ENCODE results near the gene UBE2E2.

Gene UBE2E2

DNA sequence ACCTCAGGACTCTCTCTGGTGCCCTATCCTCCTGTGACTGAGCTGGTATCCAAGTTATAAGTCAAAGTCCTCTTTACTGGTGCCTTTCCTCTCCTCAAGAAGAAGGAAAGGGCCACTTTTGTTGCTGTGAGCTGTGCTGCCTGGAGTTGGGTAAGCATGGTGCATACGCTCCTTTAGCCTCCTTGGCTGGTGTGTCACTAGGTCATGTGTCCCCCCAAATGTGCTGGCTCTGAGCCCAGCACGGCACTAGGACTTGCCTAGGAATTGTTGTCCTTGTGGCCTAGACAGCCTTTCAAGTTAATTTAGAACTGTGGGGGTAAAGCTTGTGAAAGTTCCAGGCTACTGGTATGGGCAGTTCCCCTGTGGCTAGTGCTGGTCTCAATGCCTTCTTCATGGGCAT is 113.8 kb downstream of the UBE2E2 start:
- TF ChIP-seq, protein P1, sequence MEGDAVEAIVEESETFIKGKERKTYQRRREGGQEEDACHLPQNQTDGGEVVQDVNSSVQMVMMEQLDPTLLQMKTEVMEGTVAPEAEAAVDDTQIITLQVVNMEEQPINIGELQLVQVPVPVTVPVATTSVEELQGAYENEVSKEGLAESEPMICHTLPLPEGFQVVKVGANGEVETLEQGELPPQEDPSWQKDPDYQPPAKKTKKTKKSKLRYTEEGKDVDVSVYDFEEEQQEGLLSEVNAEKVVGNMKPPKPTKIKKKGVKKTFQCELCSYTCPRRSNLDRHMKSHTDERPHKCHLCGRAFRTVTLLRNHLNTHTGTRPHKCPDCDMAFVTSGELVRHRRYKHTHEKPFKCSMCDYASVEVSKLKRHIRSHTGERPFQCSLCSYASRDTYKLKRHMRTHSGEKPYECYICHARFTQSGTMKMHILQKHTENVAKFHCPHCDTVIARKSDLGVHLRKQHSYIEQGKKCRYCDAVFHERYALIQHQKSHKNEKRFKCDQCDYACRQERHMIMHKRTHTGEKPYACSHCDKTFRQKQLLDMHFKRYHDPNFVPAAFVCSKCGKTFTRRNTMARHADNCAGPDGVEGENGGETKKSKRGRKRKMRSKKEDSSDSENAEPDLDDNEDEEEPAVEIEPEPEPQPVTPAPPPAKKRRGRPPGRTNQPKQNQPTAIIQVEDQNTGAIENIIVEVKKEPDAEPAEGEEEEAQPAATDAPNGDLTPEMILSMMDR (IDR thresholded peaks at IDR 0.05; ENCODE audit: borderline replicate concordance, insufficient read depth, low read depth, low read length), result no peak
- no peak overlapping the region for H3K4me3 ChIP-seq (ENCODE audit: low read depth, low read length)

- H3K4me3 ChIP-seq (ENCODE audit: low read depth, low read length), result no peak overlapping the region
- TF ChIP-seq, protein P1 (IDR thresholded peaks at IDR 0.05; ENCODE audit: borderline replicate concordance, insufficient read depth, low read depth, low read length), result no peak
Measured at GRCh38 chr3:23319366-23320312, 116.5 kb downstream of the UBE2E2 start.

DNA sequence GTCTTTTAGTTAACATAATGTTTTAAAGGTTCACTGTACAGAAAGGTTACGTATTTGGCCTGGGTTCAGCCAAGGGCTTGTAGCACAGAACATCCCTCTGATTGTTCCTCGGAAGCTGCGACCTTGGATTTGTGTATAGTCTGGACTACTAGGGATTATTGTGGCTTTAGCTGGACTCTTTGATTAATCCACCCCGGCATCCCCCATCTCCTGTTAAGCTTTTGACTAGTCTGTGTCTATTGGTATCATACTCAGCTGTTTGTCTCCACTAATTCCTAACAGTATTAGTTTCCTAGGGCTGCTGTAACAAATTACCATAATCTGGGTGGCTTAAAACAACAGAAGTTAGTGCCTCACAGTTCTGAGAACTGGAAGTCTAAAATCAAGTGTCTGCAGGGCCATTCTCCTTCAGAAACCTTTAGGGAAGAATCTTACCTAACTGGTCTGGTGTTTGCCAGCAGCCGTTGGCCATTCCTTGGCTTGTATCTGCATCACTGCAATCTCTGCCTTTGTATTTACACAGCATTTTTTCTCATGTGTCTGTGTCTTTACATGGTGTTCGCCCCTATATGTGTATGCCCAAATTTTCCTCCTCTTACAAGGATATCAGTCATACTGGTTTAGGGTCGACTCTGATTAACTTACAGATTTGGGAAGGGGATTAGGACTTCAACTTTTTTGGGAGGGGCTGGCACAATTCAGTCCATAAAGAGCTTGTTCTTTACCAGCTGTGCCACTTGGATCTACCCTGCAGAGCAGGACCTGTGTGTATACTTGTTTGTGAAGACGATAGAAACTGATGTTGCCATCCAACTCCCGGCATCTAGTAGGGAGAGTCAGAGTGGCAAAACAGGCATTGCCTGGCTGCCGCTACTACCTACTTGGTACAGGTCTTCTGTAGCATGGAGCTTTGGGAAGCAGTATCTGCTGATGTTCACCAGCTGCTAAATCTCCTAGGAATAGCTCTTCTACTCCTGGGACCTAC is 117.8 kb downstream of the UBE2E2 start:
- H3K4me3 ChIP-seq (ENCODE audit: low read depth, low read length), result no peak overlapping the region
- TF ChIP-seq, protein P1 (IDR thresholded peaks at IDR 0.05; ENCODE audit: borderline replicate concordance, insufficient read depth, low read depth, low read length), result no peak

DNA sequence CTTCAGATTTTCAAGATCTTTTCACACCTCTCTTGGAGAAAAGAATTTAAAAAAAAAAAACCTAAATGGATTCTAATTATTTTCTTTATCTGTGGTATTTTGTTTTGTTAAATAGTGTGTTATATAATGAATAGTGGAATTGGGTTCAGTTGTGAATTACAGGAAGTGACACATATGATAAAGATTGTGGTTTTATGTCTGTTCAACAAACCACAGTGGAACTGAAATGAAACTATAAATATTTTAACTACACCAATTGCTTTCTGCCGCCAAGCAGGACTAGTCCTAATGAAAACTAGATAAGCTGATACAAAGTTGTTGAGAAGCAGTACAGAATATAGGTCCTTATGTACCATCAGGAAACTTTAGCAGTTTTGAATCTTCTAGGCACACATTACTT is 121.6 kb downstream of the UBE2E2 start:
- H3K4me3 ChIP-seq (ENCODE audit: low read depth, low read length), result no peak overlapping the region
- TF ChIP-seq, protein P1 (IDR thresholded peaks at IDR 0.05; ENCODE audit: borderline replicate concordance, insufficient read depth, low read depth, low read length), result no peak

DNA sequence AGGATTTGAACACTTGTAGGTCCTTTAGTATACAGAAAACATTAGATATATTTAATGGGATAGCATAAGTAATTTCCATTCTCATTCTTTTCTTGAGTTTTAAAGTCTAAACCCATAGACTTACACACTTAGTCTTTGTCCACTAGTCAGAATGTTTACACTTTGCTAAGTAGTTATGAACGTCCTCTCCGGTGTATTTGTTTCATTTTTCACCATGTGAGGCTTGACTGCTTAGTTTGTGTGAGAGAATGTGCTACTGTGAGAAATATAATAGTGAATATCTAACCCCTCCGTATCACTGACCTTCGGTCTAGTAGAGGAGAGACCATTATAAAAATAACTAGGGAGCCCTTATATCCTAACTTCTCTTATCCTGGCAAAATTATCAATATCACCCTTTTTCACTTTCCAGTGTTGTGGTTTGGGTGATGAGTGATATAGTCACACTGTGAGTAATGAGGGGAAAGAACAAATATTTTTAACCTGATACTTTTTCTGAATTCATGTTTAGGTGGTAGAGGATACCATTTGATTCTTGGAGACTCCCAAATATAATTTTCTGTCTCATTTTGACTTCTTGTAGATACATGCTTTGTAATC is 122.4 kb downstream of the UBE2E2 start:
- H3K4me3 ChIP-seq (ENCODE audit: low read depth, low read length), result no peak overlapping the region
- TF ChIP-seq, protein P1 (IDR thresholded peaks at IDR 0.05; ENCODE audit: borderline replicate concordance, insufficient read depth, low read depth, low read length), result no peak

- H3K4me3 ChIP-seq (ENCODE audit: low read depth, low read length), result no peak overlapping the region
- TF ChIP-seq, protein P1 (IDR thresholded peaks at IDR 0.05; ENCODE audit: borderline replicate concordance, insufficient read depth, low read depth, low read length), result no peak
Measured at GRCh38 chr3:23329471-23330105, 126.5 kb downstream of the UBE2E2 start.
